HCT116 (cell line): ENCODE measurements around the gene ODF2L. TPM values are rescaled to one million over a fixed set of nuclear protein-coding genes. Genes with fewer than 3 reads are reported as not detected.

Experiments used
- ATAC-seq: fragments of 200-7000 bp; cut with Tn5 transposase; 2 replicates; pipeline ENCODE4 v1.9.1; 2020; ENCODE audit warnings: mild to moderate bottlenecking, moderate library complexity
- BruUV-seq: library from RNA; stranded (reverse); fragments of 400-500 nt; replicated peaks from 2 replicates; lab custom pipeline; 2021; lab: Mats Ljungman, UMichigan
- CTCF ChIA-PET: fragments of 300-600 bp; sonication (Branson Sonifier 250); formaldehyde crosslinking; loops from one replicate; lab custom pipeline; 2021; ENCODE audit warnings: antibody characterized with exemption; lab: Charles Lee
- POLR2A ChIA-PET: fragments of 300-600, 350-600 bp; sonication (Branson Sonifier 250); formaldehyde crosslinking; loops from one replicate; lab custom pipeline; 2021; ENCODE audit warnings: antibody characterized with exemption; lab: Charles Lee
- RAD21 ChIA-PET, 2 experiments: fragments of 300-600 bp; sonication (Branson Sonifier 250); formaldehyde crosslinking; loops; one replicate each; lab custom pipeline; 2023; ENCODE audit warnings: low total read pairs in 2 of 2; ENCODE audit not compliant: uncharacterized antibody in 2 of 2, unreplicated experiment in 2 of 2, low non-redundant PET in 1 of 2; lab: Charles Lee
- DNase-seq: peaks from one replicate; pipeline ENCODE4 v3.0.0-alpha.2; 2010; ENCODE audit warnings: low read depth, low spot score
- H2AFZ ChIP-seq: fragments of 200-600 bp; shearing (Covaris generic), sonication (generic); 2 replicates; pipeline ENCODE4 v1.6.1; 2017; ENCODE audit warnings: low read depth, mixed run types, mixed read lengths, antibody characterized with exemption, low read length; ENCODE audit not compliant: poor library complexity, severe bottlenecking
- H3K27ac ChIP-seq: 2 replicates; pipeline ENCODE4 v1.5.1; 2012; ENCODE audit warnings: low read depth, low read length
- H3K27me3 ChIP-seq: fragments of 200-600 bp; sonication (generic); 2 replicates; pipeline ENCODE4 v1.6.1; 2016; ENCODE audit warnings: mixed run types, low read length, mixed read lengths; ENCODE audit not compliant: insufficient read depth
- H3K36me3 ChIP-seq, 2 experiments: fragments of 200-500 bp in 1 of 2; fragments of 200-600 bp in 1 of 2; sonication (Bioruptor generic) in 1 of 2; sonication (generic) in 1 of 2; 2 replicates each; pipeline versions ENCODE4 v1.5.1 to v1.6.1; 2014 to 2016; ENCODE audit warnings: low read length in 2 of 2, inconsistent platforms in 1 of 2, mixed read lengths in 1 of 2, mixed run types in 1 of 2; ENCODE audit not compliant: insufficient read depth in 2 of 2, control insufficient read depth in 1 of 2
- H3K4me1 ChIP-seq, 2 experiments: fragments of 200-600 bp in 1 of 2; sonication (generic) in 1 of 2; 2 replicates each; pipeline versions ENCODE4 v1.5.1 to v1.6.1; 2012 to 2017; ENCODE audit warnings: low read length in 2 of 2, inconsistent platforms in 1 of 2, mild to moderate bottlenecking in 1 of 2, mixed read lengths in 1 of 2, mixed run types in 1 of 2, moderate library complexity in 1 of 2; ENCODE audit not compliant: insufficient read depth in 2 of 2, control insufficient read depth in 1 of 2
- H3K4me2 ChIP-seq: fragments of 200-600 bp; sonication (generic); 2 replicates; pipeline ENCODE4 v1.6.1; 2017; ENCODE audit warnings: mixed run types, low read length, mixed read lengths
- H3K4me3 ChIP-seq, 2 experiments: fragments of 200-600 bp in 1 of 2; sonication (generic) in 1 of 2; replicated peaks in 1 of 2; 2 replicates each; pipeline ENCODE4 v1.5.1; 2011 to 2016; ENCODE audit warnings: low read length in 2 of 2, control low read depth in 1 of 2, low read depth in 1 of 2, mild to moderate bottlenecking in 1 of 2, mixed read lengths in 1 of 2, mixed run types in 1 of 2
- H3K79me2 ChIP-seq: fragments of 200-600 bp; sonication (generic); 2 replicates; pipeline ENCODE4 v1.6.1; 2017; ENCODE audit warnings: mild to moderate bottlenecking, mixed run types, low read length, moderate library complexity, mixed read lengths; ENCODE audit not compliant: insufficient read depth
- H3K9ac ChIP-seq: fragments of 200-600 bp; sonication (generic); 2 replicates; pipeline ENCODE4 v1.6.1; 2016; ENCODE audit warnings: low read length, mixed read lengths
- H3K9me2 ChIP-seq: fragments of 200-600 bp; sonication (generic), shearing (Covaris generic); 2 replicates; pipeline ENCODE4 v1.6.1; 2017; ENCODE audit warnings: mixed run types, mild to moderate bottlenecking, moderate library complexity; ENCODE audit not compliant: insufficient read depth
- H3K9me3 ChIP-seq, 2 experiments: fragments of 200-500 bp in 1 of 2; fragments of 200-600 bp in 1 of 2; sonication (Bioruptor generic) in 1 of 2; sonication (generic) in 1 of 2; 2 replicates each; pipeline ENCODE4 v1.6.1; 2014 to 2017; ENCODE audit warnings: low read length in 2 of 2, mixed read lengths in 2 of 2, inconsistent platforms in 1 of 2, low read depth in 1 of 2, mild to moderate bottlenecking in 1 of 2, mixed run types in 1 of 2, moderate library complexity in 1 of 2; ENCODE audit not compliant: control insufficient read depth in 1 of 2, insufficient read depth in 1 of 2
- H4K20me1 ChIP-seq: fragments of 200-600 bp; sonication (generic), shearing (Covaris generic); 2 replicates; pipeline ENCODE4 v1.6.1; 2017; ENCODE audit warnings: mixed run types, mild to moderate bottlenecking, moderate library complexity; ENCODE audit not compliant: insufficient read depth
- ELF1 ChIP-seq: IDR thresholded peaks from 2 replicates; pipeline ENCODE4 v1.6.1; 2012; ENCODE audit warnings: low read depth, borderline replicate concordance
- EZH2 ChIP-seq: fragments of 200-600 bp; sonication (generic); IDR thresholded peaks from 2 replicates; pipeline ENCODE4 v1.6.1; 2017; ENCODE audit warnings: antibody characterized with exemption, mixed run types
- EZH2phosphoT487 ChIP-seq: fragments of 200-600 bp; IDR thresholded peaks from 2 replicates; pipeline ENCODE4 v1.6.1; 2018; ENCODE audit warnings: antibody characterized with exemption, borderline replicate concordance
- FOSL1 ChIP-seq: IDR thresholded peaks from 2 replicates; pipeline ENCODE4 v1.6.1; 2012; ENCODE audit warnings: low read depth
- JUND ChIP-seq: IDR thresholded peaks from 2 replicates; pipeline ENCODE4 v1.6.1; 2012
- POLR2A ChIP-seq: IDR thresholded peaks from 2 replicates; pipeline ENCODE4 v1.7.0; 2011; ENCODE audit warnings: borderline replicate concordance; ENCODE audit not compliant: insufficient read depth, insufficient read length; ENCODE audit errors: extremely low read depth
- POLR2AphosphoS5 ChIP-seq: IDR thresholded peaks from 2 replicates; pipeline ENCODE4 v1.6.1; 2011; ENCODE audit warnings: mild to moderate bottlenecking, low read depth, low read length, moderate library complexity
- SIN3A ChIP-seq: IDR thresholded peaks from 2 replicates; pipeline ENCODE4 v1.6.1; 2012; ENCODE audit warnings: low read depth
- SP1 ChIP-seq: IDR thresholded peaks from 2 replicates; pipeline ENCODE4 v1.6.1; 2012; ENCODE audit warnings: low read depth
- SRF ChIP-seq: IDR thresholded peaks from 2 replicates; pipeline ENCODE4 v1.6.1; 2012; ENCODE audit warnings: low read depth
- YY1 ChIP-seq: IDR thresholded peaks from 2 replicates; pipeline ENCODE4 v1.6.1; 2011; ENCODE audit warnings: low read length, low read depth, moderate library complexity, mild to moderate bottlenecking; ENCODE audit not compliant: insufficient replicate concordance; ENCODE audit errors: extremely low read depth
- ZFX ChIP-seq: fragments of 450-650 bp; IDR thresholded peaks from 2 replicates; pipeline ENCODE4 v1.6.1; 2017
- intact Hi-C: fragments of 100-400 bp; cut with micrococcal nuclease; formaldehyde crosslinking; loops from 2 replicates; pipeline ENCODE4 v1.10.0; 2022
- total RNA-seq: library from RNA; stranded (reverse); gene quantifications from one replicate; pipeline ENCODE4 v1.2.1, GENCODE V29; 2021; ENCODE audit not compliant: unreplicated experiment
- TF ChIP-seq, protein P1 (sequence below): IDR thresholded peaks from 2 replicates; pipeline ENCODE4 v1.6.1; 2012
- TF ChIP-seq, protein P2 (sequence below): IDR thresholded peaks from 2 replicates; pipeline ENCODE4 v1.6.1; 2012; ENCODE audit warnings: low read depth

The ODF2L gene
- total RNA-seq, 1 experiment from 2014 or later, result 33.7 TPM

- H3K9me3 ChIP-seq, result no peaks in the 10 kb centered on the region
- CTCF ChIA-PET, result no interaction called here
Measured at GRCh38 chr1:86416343-86416742, 20.2 kb upstream of the ODF2L start.

DNA sequence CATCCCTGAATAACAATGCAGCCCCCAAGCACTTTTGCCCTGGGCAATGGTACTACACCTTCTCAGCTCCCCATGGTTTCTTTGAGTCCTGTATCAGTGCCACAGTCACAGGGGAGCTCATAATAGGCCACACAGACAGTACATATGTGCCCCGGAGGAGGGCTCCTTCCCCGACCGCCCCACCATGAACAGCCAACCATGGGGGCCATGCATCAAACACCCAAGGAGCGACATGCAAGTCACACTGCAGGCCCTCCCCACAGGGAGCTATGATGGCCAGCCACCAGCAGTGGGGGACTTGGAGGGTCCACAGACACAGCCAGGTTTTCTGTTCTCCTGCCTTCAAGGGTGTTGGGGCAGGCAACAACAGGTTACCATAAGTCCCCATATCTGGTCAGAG is 14.8 kb upstream of the ODF2L start:
- ChIA-PET POLR2A (no interaction called here), CTCF (no interaction called here), RAD21 (no interaction called here)
- Histone ChIP-seq H3K4me2 (no peak overlapping the region), H3K4me1 (no peaks in the 10 kb centered on the region), H3K9me2 (no peaks in the 10 kb centered on the region), H3K79me2 (no peaks in the 10 kb centered on the region), H4K20me1 (no peaks in the 10 kb centered on the region), H3K27ac (no peak overlapping the region), H3K27me3 (no peaks in the 10 kb centered on the region), H3K9me3 (no peaks in the 10 kb centered on the region), H2AFZ (no peak overlapping the region), H3K9ac (no peak overlapping the region), H3K4me3 (no peak overlapping the region), H3K36me3 (no peaks in the 10 kb centered on the region)
- no peak for ATAC-seq
- no TSS peak for BruUV-seq
- TF ChIP-seq POLR2AphosphoS5 (no peak), SRF (no peak), SP1 (no peak), YY1 (no peak), POLR2A (no peak), EZH2 (no peak), SIN3A (no peak)
- TF ChIP-seq, protein P1, sequence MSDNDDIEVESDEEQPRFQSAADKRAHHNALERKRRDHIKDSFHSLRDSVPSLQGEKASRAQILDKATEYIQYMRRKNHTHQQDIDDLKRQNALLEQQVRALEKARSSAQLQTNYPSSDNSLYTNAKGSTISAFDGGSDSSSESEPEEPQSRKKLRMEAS, result no peak
- TF ChIP-seq, protein P2, sequence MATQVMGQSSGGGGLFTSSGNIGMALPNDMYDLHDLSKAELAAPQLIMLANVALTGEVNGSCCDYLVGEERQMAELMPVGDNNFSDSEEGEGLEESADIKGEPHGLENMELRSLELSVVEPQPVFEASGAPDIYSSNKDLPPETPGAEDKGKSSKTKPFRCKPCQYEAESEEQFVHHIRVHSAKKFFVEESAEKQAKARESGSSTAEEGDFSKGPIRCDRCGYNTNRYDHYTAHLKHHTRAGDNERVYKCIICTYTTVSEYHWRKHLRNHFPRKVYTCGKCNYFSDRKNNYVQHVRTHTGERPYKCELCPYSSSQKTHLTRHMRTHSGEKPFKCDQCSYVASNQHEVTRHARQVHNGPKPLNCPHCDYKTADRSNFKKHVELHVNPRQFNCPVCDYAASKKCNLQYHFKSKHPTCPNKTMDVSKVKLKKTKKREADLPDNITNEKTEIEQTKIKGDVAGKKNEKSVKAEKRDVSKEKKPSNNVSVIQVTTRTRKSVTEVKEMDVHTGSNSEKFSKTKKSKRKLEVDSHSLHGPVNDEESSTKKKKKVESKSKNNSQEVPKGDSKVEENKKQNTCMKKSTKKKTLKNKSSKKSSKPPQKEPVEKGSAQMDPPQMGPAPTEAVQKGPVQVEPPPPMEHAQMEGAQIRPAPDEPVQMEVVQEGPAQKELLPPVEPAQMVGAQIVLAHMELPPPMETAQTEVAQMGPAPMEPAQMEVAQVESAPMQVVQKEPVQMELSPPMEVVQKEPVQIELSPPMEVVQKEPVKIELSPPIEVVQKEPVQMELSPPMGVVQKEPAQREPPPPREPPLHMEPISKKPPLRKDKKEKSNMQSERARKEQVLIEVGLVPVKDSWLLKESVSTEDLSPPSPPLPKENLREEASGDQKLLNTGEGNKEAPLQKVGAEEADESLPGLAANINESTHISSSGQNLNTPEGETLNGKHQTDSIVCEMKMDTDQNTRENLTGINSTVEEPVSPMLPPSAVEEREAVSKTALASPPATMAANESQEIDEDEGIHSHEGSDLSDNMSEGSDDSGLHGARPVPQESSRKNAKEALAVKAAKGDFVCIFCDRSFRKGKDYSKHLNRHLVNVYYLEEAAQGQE, result no peak
- intact Hi-C loops, result no loop called here
- no peak for DNase-seq

More at GRCh38 chr1:86416343-86416742, 20.2 kb upstream of the ODF2L start:
- no peaks in the 10 kb centered on the region for H3K79me2 ChIP-seq
- no peak overlapping the region for H3K9ac ChIP-seq
- intact Hi-C loops, result loop anchor here (5.0 kb wide), 1 partner anchor 271 kb away; no protein-coding TSS in a partner anchor
- BruUV-seq, result no TSS peak
- no peak overlapping the region for H2AFZ ChIP-seq
- H3K27me3 ChIP-seq, result no peaks in the 10 kb centered on the region
- H4K20me1 ChIP-seq, result no peaks in the 10 kb centered on the region
- H3K4me1 ChIP-seq, result no peaks in the 10 kb centered on the region
- POLR2A ChIA-PET, result interaction anchor here (0.9 kb wide), 1 partner anchor 20 kb away, joined by 5 read pairs; the partner anchor contains the start of gene ODF2L
- DNase-seq (no peak), ATAC-seq (no peak)
- no peak overlapping the region for H3K4me3 ChIP-seq
- no peak for TF ChIP-seq ELF1
- TF ChIP-seq EZH2phosphoT487, result no peak
- no peak for TF ChIP-seq ZFX
- no peak for TF ChIP-seq JUND
- TF ChIP-seq, protein P2, result no peak
- TF ChIP-seq FOSL1, result no peak
- no peaks in the 10 kb centered on the region for H3K36me3 ChIP-seq
- RAD21 ChIA-PET, result no interaction called here
- no peaks in the 10 kb centered on the region for H3K9me2 ChIP-seq
- no peak overlapping the region for H3K4me2 ChIP-seq
- no peak overlapping the region for H3K27ac ChIP-seq
